Esophagus squamous epithelium (tissue), 5 donors: Measurements from ENCODE around the gene CHIT1. TPM values are rescaled to one million over a fixed set of nuclear protein-coding genes. Genes with fewer than 3 reads are reported as not detected.

Source experiments
- DNase-seq: peaks from one replicate; lab custom pipeline; 2025; lab: John Stamatoyannopoulos, UW
- H3K27ac ChIP-seq, 4 donors: fragments of 200-600 bp; sonication (generic); one replicate each; pipeline ENCODE4 v1.5.1; 2016 to 2019; ENCODE audit warnings: mild to moderate bottlenecking in 1 of 4
- H3K27me3 ChIP-seq, 4 donors: fragments of 200-600 bp; sonication (generic); 1 replicate in 3 of 4; 2 replicates in 1 of 4; pipeline versions ENCODE4 v1.5.1 to v1.6.0; 2017 to 2021; ENCODE audit warnings: antibody characterized with exemption in 1 of 4
- H3K36me3 ChIP-seq, 3 donors: fragments of 200-600 bp; sonication (generic); one replicate each; pipeline ENCODE4 v1.5.1; 2016 to 2019
- H3K4me1 ChIP-seq, 3 donors: fragments of 200-600 bp; sonication (generic); one replicate each; pipeline ENCODE4 v1.5.1; 2017 to 2019
- H3K4me3 ChIP-seq, 4 donors: fragments of 200-600 bp; sonication (generic); 1 replicate in 3 of 4; 2 replicates in 1 of 4; pipeline ENCODE4 v1.5.1; 2016 to 2019; ENCODE audit warnings: mild to moderate bottlenecking in 2 of 4, moderate library complexity in 1 of 4
- H3K9me3 ChIP-seq, 3 donors: fragments of 200-600 bp; sonication (generic); one replicate each; pipeline ENCODE4 v1.5.1; 2016 to 2019
- POLR2A ChIP-seq, 4 donors: fragments of 450-650 bp; IDR thresholded peaks; one replicate each; pipeline ENCODE4 v1.6.1; 2017; ENCODE audit warnings: antibody characterized with exemption in 4 of 4, mild to moderate bottlenecking in 4 of 4, moderate library complexity in 3 of 4
- WGBS, 2 donors: methylation state at CpG; one replicate each; pipeline ENCODE4 v1.1.5; 2018; 5-methylcytosine and 5-hydroxymethylcytosine counted together
- intact Hi-C: fragments of 100-400 bp; cut with DNase I; formaldehyde crosslinking; loops from one replicate; pipeline ENCODE4 v1.15.0; 2022
- total RNA-seq, 4 donors: library from RNA; depleted of rRNA; stranded (reverse); fragments of >200 nt; gene quantifications; one replicate each; pipeline ENCODE4 v1.1.0, GENCODE V29; 2016
- TF ChIP-seq, protein P1 (sequence below), 6 experiments: fragments of 450-650 bp in 4 of 6; fragments of 200-600 bp in 2 of 6; sonication (generic) in 2 of 6; IDR thresholded peaks; one replicate each; pipeline ENCODE4 v1.5.1; 2016 to 2019; ENCODE audit warnings: antibody characterized with exemption in 6 of 6, mild to moderate bottlenecking in 4 of 6, moderate library complexity in 4 of 6
- donor health status: DM: yes; HTN: yes; CAD: no.

The CHIT1 gene
- total RNA-seq, 4 donors from 2014 or later, result 1.00 TPM; not detected in 3

DNA sequence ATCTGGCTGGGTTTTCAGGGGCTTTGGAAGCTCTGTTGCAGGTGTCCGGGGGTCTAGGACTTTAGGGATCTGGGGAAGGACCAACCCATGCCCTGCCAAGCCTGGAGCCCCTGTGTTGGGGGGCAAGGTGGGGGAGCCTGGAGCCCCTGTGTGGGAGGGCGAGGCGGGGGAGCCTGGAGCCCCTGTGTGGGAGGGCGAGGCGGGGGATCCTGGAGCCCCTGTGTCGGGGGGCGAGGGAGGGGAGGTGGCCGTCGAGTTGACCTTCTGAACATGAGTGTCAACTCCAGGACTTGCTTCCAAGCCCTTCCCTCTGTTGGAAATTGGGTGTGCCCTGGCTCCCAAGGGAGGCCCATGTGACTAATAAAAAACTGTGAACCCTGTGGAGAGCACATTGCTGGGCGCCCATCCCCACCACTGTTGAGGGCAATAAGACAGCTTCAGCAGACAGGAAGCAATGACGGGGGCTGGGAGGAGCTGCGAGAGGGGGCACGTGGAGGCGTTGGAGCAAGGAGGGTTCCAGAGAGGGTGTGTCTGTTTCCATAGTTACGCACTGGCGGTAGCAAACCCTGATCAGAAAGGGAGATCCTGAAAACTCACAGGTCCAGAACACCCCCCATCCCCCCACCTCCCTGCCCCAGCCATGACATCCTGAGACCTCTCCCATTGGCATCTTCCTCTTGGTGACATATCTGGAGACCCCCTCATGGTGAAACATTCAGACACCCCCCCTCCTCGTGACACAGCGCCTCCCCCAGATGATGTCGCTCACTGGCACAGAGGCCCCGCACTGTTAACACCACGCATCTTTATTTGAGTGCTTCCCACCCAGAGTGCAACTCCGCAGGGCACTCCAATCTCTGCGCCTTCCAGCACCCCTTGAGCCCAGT lies 62.2 kb downstream of the CHIT1 start:
- Histone ChIP-seq H3K9me3 (no peaks in the 10 kb centered on the region), H3K36me3 (no peaks in the 10 kb centered on the region), H3K27me3 (peaks cover 0 to 26% (median 0%) of the 10 kb centered on the region in 4 donors), H3K27ac (no peak overlapping the region), H3K4me3 (no peak overlapping the region), H3K4me1 (no peaks in the 10 kb centered on the region)
- 66 to 73% methylated on average over 11 to 14 of the region's 23 CpGs for WGBS, 2 donors
- DNase-seq, result no peak
- intact Hi-C loops, result no loop called here
- no peak for TF ChIP-seq POLR2A (IDR thresholded peaks at IDR 0.05)
- TF ChIP-seq, protein P1, sequence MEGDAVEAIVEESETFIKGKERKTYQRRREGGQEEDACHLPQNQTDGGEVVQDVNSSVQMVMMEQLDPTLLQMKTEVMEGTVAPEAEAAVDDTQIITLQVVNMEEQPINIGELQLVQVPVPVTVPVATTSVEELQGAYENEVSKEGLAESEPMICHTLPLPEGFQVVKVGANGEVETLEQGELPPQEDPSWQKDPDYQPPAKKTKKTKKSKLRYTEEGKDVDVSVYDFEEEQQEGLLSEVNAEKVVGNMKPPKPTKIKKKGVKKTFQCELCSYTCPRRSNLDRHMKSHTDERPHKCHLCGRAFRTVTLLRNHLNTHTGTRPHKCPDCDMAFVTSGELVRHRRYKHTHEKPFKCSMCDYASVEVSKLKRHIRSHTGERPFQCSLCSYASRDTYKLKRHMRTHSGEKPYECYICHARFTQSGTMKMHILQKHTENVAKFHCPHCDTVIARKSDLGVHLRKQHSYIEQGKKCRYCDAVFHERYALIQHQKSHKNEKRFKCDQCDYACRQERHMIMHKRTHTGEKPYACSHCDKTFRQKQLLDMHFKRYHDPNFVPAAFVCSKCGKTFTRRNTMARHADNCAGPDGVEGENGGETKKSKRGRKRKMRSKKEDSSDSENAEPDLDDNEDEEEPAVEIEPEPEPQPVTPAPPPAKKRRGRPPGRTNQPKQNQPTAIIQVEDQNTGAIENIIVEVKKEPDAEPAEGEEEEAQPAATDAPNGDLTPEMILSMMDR (IDR thresholded peaks at IDR 0.05), result no peak

DNA sequence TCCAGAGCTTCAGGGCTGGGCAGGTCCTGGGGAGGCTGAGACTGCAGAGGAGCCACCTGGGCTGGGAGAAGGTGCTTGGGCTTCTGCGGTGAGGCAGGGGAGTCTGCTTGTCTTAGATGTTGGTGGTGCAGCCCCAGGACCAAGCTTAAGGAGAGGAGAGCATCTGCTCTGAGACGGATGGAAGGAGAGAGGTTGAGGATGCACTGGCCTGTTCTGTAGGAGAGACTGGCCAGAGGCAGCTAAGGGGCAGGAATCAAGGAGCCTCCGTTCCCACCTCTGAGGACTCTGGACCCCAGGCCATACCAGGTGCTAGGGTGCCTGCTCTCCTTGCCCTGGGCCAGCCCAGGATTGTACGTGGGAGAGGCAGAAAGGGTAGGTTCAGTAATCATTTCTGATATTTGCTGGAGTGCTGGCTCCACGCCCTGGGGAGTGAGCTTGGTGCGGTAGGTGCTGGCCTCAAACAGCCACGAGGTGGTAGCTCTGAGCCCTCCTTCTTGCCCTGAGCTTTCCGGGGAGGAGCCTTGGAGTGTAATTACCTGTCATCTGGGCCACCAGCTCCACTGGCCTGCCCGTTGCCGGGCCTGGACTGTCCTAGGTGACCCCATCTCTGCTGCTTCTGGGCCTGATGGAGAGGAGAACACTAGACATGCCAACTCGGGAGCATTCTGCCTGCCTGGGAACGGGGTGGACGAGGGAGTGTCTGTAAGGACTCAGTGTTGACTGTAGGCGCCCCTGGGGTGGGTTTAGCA lies 63.1 kb downstream of the CHIT1 start:
- Histone ChIP-seq H3K4me3 (no peak overlapping the region), H3K4me1 (no peaks in the 10 kb centered on the region), H3K27me3 (peaks cover 0 to 25% (median 0%) of the 10 kb centered on the region in 4 donors), H3K9me3 (no peaks in the 10 kb centered on the region), H3K36me3 (no peaks in the 10 kb centered on the region), H3K27ac (no peak overlapping the region)
- no peak for TF ChIP-seq POLR2A (IDR thresholded peaks at IDR 0.05)
- TF ChIP-seq, protein P1 (IDR thresholded peaks at IDR 0.05), result peak in 2 of 6 experiments; percentile 4 to 57
- intact Hi-C loops, result no loop called here
- WGBS, 2 donors, result 42 to 79% methylated on average over 2 to 11 of the region's 14 CpGs
- DNase-seq, result no peak

Other genes with a start within 250 kb of the CHIT1 start
- gene TMEM183A, start 222.3 kb downstream of the CHIT1 start, total RNA-seq, result 10 to 100 TPM; 39.4 to 77.4 (median 66.5) TPM
- gene PPFIA4, start 203.2 kb downstream of the CHIT1 start, total RNA-seq, result 1 to 10 TPM in 2 of 4 donors, under 1 TPM in 2; 0.35 to 1.7 (median 0.93) TPM
- not detected for gene MYOG, start 143.7 kb downstream of the CHIT1 start, total RNA-seq
- 1 to 10 TPM in 1 of 4 donors, under 1 TPM in 2, not detected in 1; 0.64 to 1.7 (median 0.66) TPM for gene ADORA1, start 101.9 kb downstream of the CHIT1 start, total RNA-seq
- gene MYBPH, start 53.8 kb downstream of the CHIT1 start, total RNA-seq, result not detected
- gene CHI3L1, start 43.0 kb downstream of the CHIT1 start, total RNA-seq, result 10 to 100 TPM in 2 of 4 donors, 1 to 10 TPM in 1, under 1 TPM in 1; 0.38 to 10.9 (median 9.1) TPM
- gene BTG2, start 75.8 kb upstream of the CHIT1 start, total RNA-seq, result 10 to 100 TPM; 29.7 to 46.2 (median 41.3) TPM
- gene FMOD, start 121.4 kb upstream of the CHIT1 start, total RNA-seq, result 10 to 100 TPM in 2 of 4 donors, 1 to 10 TPM in 2; 4.3 to 29.9 (median 9.9) TPM
- 10 to 100 TPM in 2 of 4 donors, 1 to 10 TPM in 2; 2.2 to 71.0 (median 9.1) TPM for gene PRELP, start 246.1 kb upstream of the CHIT1 start, total RNA-seq